Neutrophil (primary cell): ENCODE results near the gene IRAK1BP1.

Source experiments
- H3K27ac ChIP-seq: fragments of 200-600 bp; sonication (generic); 2 replicates; pipeline ENCODE4 v1.5.1; 2016; ENCODE audit warnings: mild to moderate bottlenecking, moderate library complexity
- H3K27me3 ChIP-seq: fragments of 200-600 bp; sonication (generic); 2 replicates; pipeline ENCODE4 v1.6.0; 2016; ENCODE audit warnings: mild to moderate bottlenecking
- H3K36me3 ChIP-seq: fragments of 200-600 bp; sonication (generic); 2 replicates; pipeline ENCODE4 v1.5.1; 2017
- H3K4me1 ChIP-seq, 2 experiments: fragments of 200-600 bp in 1 of 2; sonication (generic) in 1 of 2; 1 replicate in 1 of 2; 2 replicates in 1 of 2; pipeline versions ENCODE4 v1.5.1 to v1.6.1; 2013 to 2016; ENCODE audit warnings: low read depth in 1 of 2, low read length in 1 of 2, mild to moderate bottlenecking in 1 of 2, moderate library complexity in 1 of 2; ENCODE audit not compliant: control insufficient read depth in 1 of 2, insufficient read depth in 1 of 2
- H3K4me3 ChIP-seq, 2 experiments: fragments of 200-600 bp in 1 of 2; sonication (generic) in 1 of 2; 1 replicate in 1 of 2; 2 replicates in 1 of 2; pipeline ENCODE4 v1.5.1; 2013 to 2016; ENCODE audit warnings: low read depth in 1 of 2, low read length in 1 of 2, mild to moderate bottlenecking in 1 of 2, moderate library complexity in 1 of 2
- H3K9me3 ChIP-seq: fragments of 200-600 bp; sonication (generic); 2 replicates; pipeline ENCODE4 v1.5.1; 2016
- CTCF ChIP-seq: fragments of 200-600 bp; sonication (generic); IDR thresholded peaks from 2 replicates; pipeline ENCODE4 v1.5.1; 2016; ENCODE audit warnings: antibody characterized with exemption

The IRAK1BP1 gene

GRCh38 chr6:78935553-78935952 is 68.2 kb downstream of the IRAK1BP1 start:
- no peak overlapping the region for H3K27ac ChIP-seq
- no peak overlapping the region for H3K4me3 ChIP-seq
- H3K27me3 ChIP-seq: no peaks in the 10 kb centered on the region
- H3K36me3 ChIP-seq: peaks cover 36% of the 10 kb centered on the region
- H3K4me1 ChIP-seq: no peaks in the 10 kb centered on the region
- no peak for TF ChIP-seq CTCF
- no peaks in the 10 kb centered on the region for H3K9me3 ChIP-seq

- Histone ChIP-seq H3K27me3 (no peaks in the 10 kb centered on the region), H3K4me3 (no peak overlapping the region), H3K4me1 (no peaks in the 10 kb centered on the region), H3K36me3 (peaks cover 46% of the 10 kb centered on the region), H3K9me3 (no peaks in the 10 kb centered on the region), H3K27ac (no peak overlapping the region)
- TF ChIP-seq CTCF: no peak
These were observed 69.2 kb downstream of the IRAK1BP1 start for GRCh38 chr6:78936515-78936914.

- Histone ChIP-seq H3K4me1 (no peaks in the 10 kb centered on the region), H3K27me3 (no peaks in the 10 kb centered on the region), H3K4me3 (no peak overlapping the region), H3K9me3 (no peaks in the 10 kb centered on the region), H3K36me3 (peaks cover 96% of the 10 kb centered on the region), H3K27ac (no peak overlapping the region)
- TF ChIP-seq CTCF: no peak
These were observed 75.1 kb downstream of the IRAK1BP1 start for GRCh38 chr6:78942446-78942845.

GRCh38 chr6:78947529-78947928 is 80.2 kb downstream of the IRAK1BP1 start:
- peaks cover 93% of the 10 kb centered on the region for H3K36me3 ChIP-seq

GRCh38 chr6:78947962-78948361 is 80.6 kb downstream of the IRAK1BP1 start:
- Histone ChIP-seq H3K27ac (no peak overlapping the region), H3K36me3 (peaks cover 89% of the 10 kb centered on the region), H3K4me3 (no peak overlapping the region)

More at GRCh38 chr6:78947529-78947928, 80.2 kb downstream of the IRAK1BP1 start:
- H3K27me3 ChIP-seq: no peaks in the 10 kb centered on the region
- no peak overlapping the region for H3K27ac ChIP-seq
- TF ChIP-seq CTCF: no peak
- H3K4me3 ChIP-seq: no peak overlapping the region
- no peaks in the 10 kb centered on the region for H3K9me3 ChIP-seq
- H3K4me1 ChIP-seq: no peaks in the 10 kb centered on the region

More at GRCh38 chr6:78947962-78948361, 80.6 kb downstream of the IRAK1BP1 start:
- Histone ChIP-seq H3K9me3 (no peaks in the 10 kb centered on the region), H3K27me3 (no peaks in the 10 kb centered on the region), H3K4me1 (no peaks in the 10 kb centered on the region)
- no peak for TF ChIP-seq CTCF
